ENCODE results near the gene GRK5.
A peak's percentile ranks its signal among the peaks of the same experiment; 100 is the strongest.
"Not testable (repeated sequence)": the region's sequence is repeated elsewhere in the genome, so short reads cannot be mapped to it uniquely, and the experiment has no call there.

Gene GRK5

GRCh38 chr10:119427263-119427864, 220.0 kb downstream of the GRK5 start:
- DNase-seq: no peak

GRCh38 chr10:119428789-119429188, 221.4 kb downstream of the GRK5 start:
- DNase-seq: no peak

GRCh38 chr10:119429771-119430170, 222.4 kb downstream of the GRK5 start:
- no peak for DNase-seq

- DNase-seq: no peak
These were observed 223.8 kb downstream of the GRK5 start for GRCh38 chr10:119431034-119431772.

GRCh38 chr10:119431773-119432135, 224.4 kb downstream of the GRK5 start:
- DNase-seq: no peak

- not testable (repeated sequence) for DNase-seq
These were observed 227.6 kb downstream of the GRK5 start for GRCh38 chr10:119434942-119435341.

- no peak for DNase-seq
These were observed 231.3 kb downstream of the GRK5 start for GRCh38 chr10:119438717-119439116.

- no peak for DNase-seq
These were observed 232.6 kb downstream of the GRK5 start for GRCh38 chr10:119439922-119440321.

- DNase-seq: no peak
These were observed 233.9 kb downstream of the GRK5 start for GRCh38 chr10:119441151-119441821.

- no peak for DNase-seq
These were observed 234.8 kb downstream of the GRK5 start for GRCh38 chr10:119441921-119442757.

GRCh38 chr10:119442758-119443060, 235.3 kb downstream of the GRK5 start:
- no peak for DNase-seq

GRCh38 chr10:119443441-119443840, 236.1 kb downstream of the GRK5 start:
- no peak for DNase-seq

GRCh38 chr10:119443970-119444660, 236.7 kb downstream of the GRK5 start:
- DNase-seq: no peak

- no peak for DNase-seq
These were observed 237.5 kb downstream of the GRK5 start for GRCh38 chr10:119444866-119445265.

GRCh38 chr10:119445311-119445934, 238.1 kb downstream of the GRK5 start:
- peak; percentile 6 to 71 for DNase-seq

- DNase-seq: no peak
These were observed 238.6 kb downstream of the GRK5 start for GRCh38 chr10:119445935-119446317.

- no peak for DNase-seq
These were observed 239.3 kb downstream of the GRK5 start for GRCh38 chr10:119446441-119447277.

- DNase-seq: no peak
These were observed 240.1 kb downstream of the GRK5 start for GRCh38 chr10:119447421-119447820.

GRCh38 chr10:119447823-119448546, 240.6 kb downstream of the GRK5 start:
- DNase-seq: no peak

Data from NCI-H446 (cell line).